NB4 (cell line): ENCODE measurements around the gene NTRK3.

Experiments
- CTCF ChIP-seq: IDR thresholded peaks from one replicate; pipeline ENCODE4 v1.5.1; 2012; ENCODE audit warnings: low read depth, low read length
- MAX ChIP-seq: IDR thresholded peaks from 2 replicates; pipeline ENCODE4 v1.6.1; 2011; ENCODE audit warnings: low read depth, low read length

GRCh38 chr15:88132499-88132898 is 124.0 kb downstream of the NTRK3 start:
- no peak for TF ChIP-seq MAX
- TF ChIP-seq CTCF: no peak
